Epithelial cell of proximal tubule (primary cell): Measurements from ENCODE around the gene TXNDC17. TPM values are rescaled to one million over a fixed set of nuclear protein-coding genes. Genes with fewer than 3 reads are reported as not detected.
"Not testable (repeated sequence)": the region's sequence is repeated elsewhere in the genome, so short reads cannot be mapped to it uniquely, and the experiment has no call there.

Experiments used
- DNase-seq: peaks from one replicate; pipeline ENCODE4 v3.0.0-alpha.2; 2011; ENCODE audit warnings: low read depth
- H3K4me3 ChIP-seq: 2 replicates; pipeline ENCODE4 v1.5.1; 2011; ENCODE audit warnings: low read depth, mild to moderate bottlenecking, low read length
- total RNA-seq: library from RNA; depleted of rRNA; stranded (reverse); fragments of >200 nt; gene quantifications from 2 replicates; pipeline ENCODE4 v1.2.3, GENCODE V29; 2015
- TF ChIP-seq, protein P1 (sequence below): conservative IDR thresholded peaks from 2 replicates; pipeline ENCODE4 v1.5.1; 2012; ENCODE audit warnings: low read depth, mild to moderate bottlenecking, low read length

TXNDC17 gene
- total RNA-seq, 1 donor from 2014 or later: 501 TPM

DNA sequence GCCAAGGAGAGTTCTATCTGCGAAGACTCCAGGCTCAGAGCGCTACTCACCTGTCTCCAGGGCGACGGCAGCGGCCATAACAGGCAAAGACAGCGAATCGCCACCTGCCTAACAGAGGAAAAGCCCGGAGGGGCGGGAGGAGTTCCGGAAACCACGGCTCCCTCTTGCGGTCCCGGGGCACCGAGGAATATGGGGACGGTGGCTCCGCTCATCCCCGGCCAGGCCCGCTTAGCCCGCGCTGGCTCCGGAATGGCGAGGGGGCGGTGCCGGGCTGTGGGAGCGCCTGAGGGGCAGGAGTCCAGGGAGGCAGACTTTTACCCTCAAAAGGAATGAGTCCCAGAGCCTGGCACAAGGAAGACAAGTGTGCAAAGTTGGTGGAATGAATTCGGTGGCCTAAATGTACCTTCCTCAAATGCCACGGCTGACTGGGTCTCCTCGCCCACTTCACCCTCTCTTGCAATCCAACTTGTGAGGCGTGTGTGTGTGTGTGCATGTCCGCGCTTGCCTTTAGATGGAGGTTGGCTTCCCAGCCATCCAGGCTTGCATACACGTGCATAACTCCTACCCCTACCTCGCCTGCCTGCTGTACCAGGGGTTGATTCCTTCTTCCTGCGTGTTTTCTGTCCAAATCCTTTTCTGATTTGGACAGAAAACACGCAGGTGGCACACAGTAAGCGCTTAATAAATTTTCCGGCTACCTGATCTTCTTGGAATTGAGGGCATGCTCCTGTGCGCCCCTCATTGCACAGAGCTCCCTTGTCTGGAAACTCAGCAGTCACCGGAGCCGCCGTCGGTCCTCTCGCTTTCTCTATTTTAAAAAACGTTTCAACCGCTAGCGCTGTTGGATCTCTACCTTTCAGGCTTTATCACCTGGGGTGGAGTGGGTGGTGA, 14.2 kb downstream of the TXNDC17 start:
- TF ChIP-seq, protein P1, sequence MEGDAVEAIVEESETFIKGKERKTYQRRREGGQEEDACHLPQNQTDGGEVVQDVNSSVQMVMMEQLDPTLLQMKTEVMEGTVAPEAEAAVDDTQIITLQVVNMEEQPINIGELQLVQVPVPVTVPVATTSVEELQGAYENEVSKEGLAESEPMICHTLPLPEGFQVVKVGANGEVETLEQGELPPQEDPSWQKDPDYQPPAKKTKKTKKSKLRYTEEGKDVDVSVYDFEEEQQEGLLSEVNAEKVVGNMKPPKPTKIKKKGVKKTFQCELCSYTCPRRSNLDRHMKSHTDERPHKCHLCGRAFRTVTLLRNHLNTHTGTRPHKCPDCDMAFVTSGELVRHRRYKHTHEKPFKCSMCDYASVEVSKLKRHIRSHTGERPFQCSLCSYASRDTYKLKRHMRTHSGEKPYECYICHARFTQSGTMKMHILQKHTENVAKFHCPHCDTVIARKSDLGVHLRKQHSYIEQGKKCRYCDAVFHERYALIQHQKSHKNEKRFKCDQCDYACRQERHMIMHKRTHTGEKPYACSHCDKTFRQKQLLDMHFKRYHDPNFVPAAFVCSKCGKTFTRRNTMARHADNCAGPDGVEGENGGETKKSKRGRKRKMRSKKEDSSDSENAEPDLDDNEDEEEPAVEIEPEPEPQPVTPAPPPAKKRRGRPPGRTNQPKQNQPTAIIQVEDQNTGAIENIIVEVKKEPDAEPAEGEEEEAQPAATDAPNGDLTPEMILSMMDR: no peak
- no peak for DNase-seq
- peak overlapping the region; percentile 50 for H3K4me3 ChIP-seq

DNA sequence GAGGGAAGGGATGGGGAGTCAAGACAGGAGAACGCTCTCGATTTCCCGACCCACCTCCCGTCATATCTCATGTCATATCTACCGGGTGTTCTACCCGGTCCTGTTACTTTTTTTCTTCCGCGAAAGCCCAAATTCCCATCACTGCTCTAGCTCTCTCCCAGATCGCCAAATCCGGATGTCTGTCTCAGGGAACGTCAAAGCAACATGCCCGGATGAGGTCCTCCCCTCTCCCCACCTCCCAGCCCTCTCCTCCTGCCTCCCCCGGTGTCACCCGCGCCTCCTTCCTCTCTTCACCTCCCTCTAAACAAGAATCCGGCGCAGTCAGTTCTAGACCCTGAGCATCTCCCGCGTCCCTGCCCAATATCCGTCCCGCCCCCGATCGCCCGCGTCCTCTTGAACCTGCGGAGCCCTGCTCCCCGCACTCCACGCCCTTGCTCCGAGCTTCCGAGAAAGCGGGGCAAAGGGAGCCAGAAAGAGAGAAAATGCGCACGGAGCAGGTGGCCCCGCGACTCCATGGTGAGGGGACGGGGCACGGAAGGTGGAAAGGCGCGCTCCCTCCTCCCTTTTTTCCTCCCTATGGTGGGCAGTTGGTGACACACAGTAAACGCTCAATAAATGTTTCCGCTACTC, 15.0 kb downstream of the TXNDC17 start:
- H3K4me3 ChIP-seq, DNase-seq: not testable (repeated sequence)

DNA sequence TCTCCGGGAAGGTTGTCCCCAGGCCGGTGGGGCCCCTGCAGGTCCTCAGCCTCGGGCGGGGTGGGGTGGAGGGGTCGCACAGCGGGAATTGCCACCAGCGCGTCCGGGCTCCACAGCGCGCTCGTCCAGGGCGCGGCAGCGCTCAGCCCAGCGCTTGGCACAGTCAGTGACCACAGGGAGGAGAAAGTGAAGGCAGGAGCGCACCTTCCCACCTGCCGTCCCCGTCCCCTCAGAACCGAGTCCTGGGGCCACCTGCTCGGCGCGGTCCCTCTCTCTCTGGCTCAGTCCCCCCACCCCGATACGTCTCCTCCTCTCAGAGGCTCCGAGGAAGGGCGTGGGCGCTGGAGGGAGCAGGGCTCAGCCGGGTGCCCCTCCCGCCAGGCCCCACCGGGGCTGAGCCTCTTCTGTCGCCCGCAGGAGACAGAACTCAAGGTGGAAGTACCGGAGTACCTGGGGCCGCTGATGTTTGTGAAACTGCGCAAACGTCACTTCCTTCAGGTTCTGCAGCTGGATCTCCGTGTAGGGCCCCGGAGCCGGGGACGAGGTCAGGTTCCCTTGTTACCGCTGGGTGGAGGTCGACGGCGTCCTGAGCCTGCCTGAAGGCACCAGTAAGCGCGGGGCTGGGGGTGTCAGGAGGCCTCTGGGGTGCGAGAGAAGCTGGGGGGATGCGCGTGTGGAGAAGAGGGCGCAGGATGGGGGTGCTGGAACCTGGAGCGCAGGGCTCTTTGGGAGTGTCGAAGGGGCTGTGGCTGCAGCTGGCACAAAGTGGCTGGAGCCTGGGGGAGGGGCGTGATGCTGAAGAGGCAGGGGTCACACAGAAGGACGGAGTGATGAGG, 16.2 kb downstream of the TXNDC17 start:
- peak overlapping the region; percentile 27 for H3K4me3 ChIP-seq
- DNase-seq: not testable (repeated sequence)

DNA sequence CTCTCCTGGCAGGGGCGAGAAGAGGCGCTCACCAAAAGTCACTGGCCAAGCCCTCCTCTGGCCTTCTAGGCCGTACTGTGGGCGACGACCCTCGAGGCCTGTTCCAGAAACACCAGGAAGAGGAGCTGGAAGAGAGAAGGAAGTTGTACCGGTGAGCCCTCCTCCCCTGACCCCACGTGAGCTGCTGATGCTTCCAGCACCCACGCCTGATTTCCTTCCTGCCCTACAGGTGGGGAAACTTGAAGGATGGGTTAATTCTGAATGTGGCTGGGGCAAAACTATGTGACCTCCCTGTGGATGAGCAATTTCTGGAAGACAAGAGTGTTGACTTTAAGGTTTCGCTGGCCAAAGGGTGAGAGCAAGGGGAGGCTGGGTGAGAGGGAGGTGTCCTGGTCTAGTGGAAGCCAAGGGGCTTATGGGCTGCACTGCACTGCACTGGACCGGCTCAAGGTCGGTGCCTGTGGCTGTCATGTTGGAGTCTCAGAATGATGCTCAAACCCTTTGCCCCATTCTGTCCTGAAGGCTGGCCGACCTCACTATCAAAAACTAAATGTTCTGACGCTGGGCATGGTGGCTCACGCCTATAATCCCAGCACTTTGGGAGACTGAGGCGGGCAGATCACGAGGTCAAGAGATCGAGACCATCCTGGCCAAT, 16.9 kb downstream of the TXNDC17 start:
- DNase-seq: no peak
- TF ChIP-seq, protein P1: no peak
- H3K4me3 ChIP-seq: no peak overlapping the region

DNA sequence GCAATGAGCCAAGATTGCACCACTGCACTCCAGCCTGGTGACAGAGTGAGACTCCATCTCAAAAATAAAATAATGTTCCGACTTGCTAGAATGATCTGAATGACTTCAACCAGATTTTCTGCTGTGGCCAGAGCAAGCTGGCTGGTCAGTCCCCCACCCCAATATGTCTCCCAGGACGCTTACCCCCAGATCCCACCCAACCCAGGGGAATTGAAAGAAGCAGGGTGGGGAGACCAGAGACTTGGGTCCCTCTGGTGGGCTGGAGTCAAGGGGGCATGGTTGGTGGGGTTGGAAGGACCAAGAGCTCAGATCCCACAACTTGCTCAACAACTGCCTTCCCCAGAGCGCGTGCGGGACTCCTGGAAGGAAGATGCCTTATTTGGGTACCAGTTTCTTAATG, 17.6 kb downstream of the TXNDC17 start:
- not testable (repeated sequence) for H3K4me3 ChIP-seq, DNase-seq

DNA sequence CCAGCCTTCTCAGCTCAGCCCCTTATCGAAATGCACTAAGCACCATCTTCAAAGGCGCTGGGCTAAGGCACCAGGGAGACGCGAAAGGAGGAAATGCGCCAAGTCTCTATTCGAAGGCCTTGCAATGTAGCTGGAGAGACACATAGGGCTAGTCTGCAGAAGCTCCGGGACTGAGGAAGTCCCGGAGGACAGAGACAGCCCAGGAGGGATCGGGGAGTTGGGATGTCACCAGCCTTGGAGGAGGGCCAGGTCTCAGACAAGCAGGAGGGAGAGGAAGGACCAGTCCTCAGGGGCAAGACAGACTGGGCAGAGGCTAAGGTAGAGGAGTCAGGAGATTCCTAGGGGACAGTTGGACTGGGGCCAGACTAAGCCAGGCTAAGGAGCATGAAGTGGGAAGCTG, 19.2 kb downstream of the TXNDC17 start:
- DNase-seq: no peak
- TF ChIP-seq, protein P1: no peak
- no peak overlapping the region for H3K4me3 ChIP-seq

DNA sequence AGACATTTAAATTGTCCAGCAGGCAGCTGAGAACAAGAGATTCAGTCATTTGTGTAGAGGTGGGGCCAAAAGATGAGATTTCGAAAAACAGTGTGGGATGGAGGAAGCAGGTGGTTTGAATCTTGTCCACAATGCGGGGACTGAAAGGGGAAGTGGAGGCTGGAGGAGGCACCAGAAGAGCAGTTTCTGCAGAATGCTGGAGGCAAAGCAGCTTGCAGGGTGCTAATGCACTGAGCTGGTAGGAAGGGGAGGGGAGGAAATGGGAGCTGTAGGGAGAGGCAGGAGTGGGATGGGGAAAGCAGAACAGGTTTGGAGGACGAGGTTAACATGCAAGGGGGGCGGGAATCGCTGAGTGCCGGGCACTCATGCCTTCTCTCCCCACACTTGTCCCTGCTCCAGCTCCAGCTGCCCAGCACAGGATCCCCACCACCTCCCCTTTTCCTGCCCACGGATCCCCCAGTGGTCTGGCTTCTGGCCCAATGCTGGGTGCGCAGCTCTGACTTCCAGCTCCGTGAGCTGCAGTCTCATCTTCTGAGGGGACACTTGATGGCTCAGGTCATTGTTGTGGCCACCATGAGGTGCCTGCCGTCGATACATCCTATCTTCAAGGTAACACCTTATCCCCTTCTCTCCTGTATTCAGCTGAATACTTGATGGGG, 20.1 kb downstream of the TXNDC17 start:
- no peak overlapping the region for H3K4me3 ChIP-seq
- TF ChIP-seq, protein P1: no peak
- DNase-seq: no peak
